GM12891 (cell line): ENCODE data around the gene ARHGEF40.

Experiments used
- DNase-seq: peaks from one replicate; pipeline ENCODE4 v3.0.0; 2011; ENCODE audit warnings: low spot score; ENCODE audit not compliant: insufficient read length
- FAIRE-seq: peaks from 2 replicates; lab custom pipeline; 2011; peaks lifted over from hg19 to GRCh38; lab: Jason Lieb, UNC
- PAX5 ChIP-seq: IDR thresholded peaks from 2 replicates; pipeline ENCODE4 v1.6.1; 2011; ENCODE audit warnings: low read length, moderate library complexity, mild to moderate bottlenecking; ENCODE audit not compliant: insufficient read depth, severe bottlenecking
- POLR2A ChIP-seq: IDR thresholded peaks from 2 replicates; pipeline ENCODE4 v1.6.1; 2011; ENCODE audit warnings: low read depth, low read length, control low read depth
- POLR2AphosphoS5 ChIP-seq: IDR thresholded peaks from 2 replicates; pipeline ENCODE4 v1.6.1; 2011; ENCODE audit warnings: low read depth, low read length, control low read depth
- POU2F2 ChIP-seq: IDR thresholded peaks from 2 replicates; pipeline ENCODE4 v1.6.1; 2011; ENCODE audit warnings: low read depth, mild to moderate bottlenecking, control low read depth, low read length, moderate library complexity
- SPI1 ChIP-seq: IDR thresholded peaks from 2 replicates; pipeline ENCODE4 v1.6.1; 2011; ENCODE audit warnings: low read depth, low read length, control low read depth
- TAF1 ChIP-seq: IDR thresholded peaks from 2 replicates; pipeline ENCODE4 v1.6.1; 2011; ENCODE audit warnings: low read depth, low read length, control low read depth

ARHGEF40 gene

DNA sequence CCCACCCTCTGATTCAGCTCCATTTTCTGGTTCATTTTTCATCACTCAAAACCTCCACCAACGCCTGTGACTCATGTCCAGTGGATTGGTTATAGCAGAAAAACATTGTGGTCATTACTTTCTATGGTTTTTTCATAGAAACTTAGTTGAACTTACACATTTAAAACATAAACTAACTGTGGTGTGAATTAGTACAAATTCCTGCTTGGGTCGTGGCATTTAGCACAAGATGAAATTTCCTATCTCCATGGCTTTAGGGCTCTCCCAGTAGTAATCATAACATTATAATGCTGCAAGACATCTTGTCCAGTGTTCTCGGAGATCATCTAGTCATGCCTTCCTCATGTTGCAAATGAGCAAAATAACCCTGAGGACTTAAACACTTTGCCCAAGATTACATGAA lies 20.8 kb upstream of the ARHGEF40 start:
- FAIRE-seq = no peak
- DNase-seq = no peak
- no peak for TF ChIP-seq POLR2AphosphoS5
- TF ChIP-seq SPI1 = no peak
- TF ChIP-seq PAX5 = no peak
- no peak for TF ChIP-seq POU2F2
- TF ChIP-seq POLR2A = no peak
- TF ChIP-seq TAF1 = no peak

DNA sequence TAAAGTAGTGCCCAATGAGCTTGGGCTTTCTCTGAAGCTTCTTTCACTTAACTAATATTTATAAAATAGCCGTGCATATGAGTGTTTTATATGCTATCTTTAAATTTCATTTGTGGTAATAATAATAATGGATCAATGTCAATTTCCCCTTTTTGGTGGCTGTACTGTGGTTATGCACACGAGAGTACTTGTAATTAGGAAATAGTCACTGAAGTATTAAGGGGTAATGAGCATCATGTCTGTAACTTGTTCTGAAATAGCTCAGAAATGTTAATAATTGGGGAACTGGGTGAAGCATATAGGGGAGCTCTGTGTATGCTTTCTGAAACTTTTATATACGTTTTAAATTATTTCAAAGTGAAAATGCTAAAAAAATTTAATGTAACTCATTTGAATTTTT lies 19.5 kb upstream of the ARHGEF40 start:
- DNase-seq = no peak
- no peak for FAIRE-seq
- TF ChIP-seq TAF1 = no peak
- no peak for TF ChIP-seq POLR2AphosphoS5
- TF ChIP-seq PAX5 = no peak
- no peak for TF ChIP-seq POLR2A
- TF ChIP-seq SPI1 = no peak
- no peak for TF ChIP-seq POU2F2

DNA sequence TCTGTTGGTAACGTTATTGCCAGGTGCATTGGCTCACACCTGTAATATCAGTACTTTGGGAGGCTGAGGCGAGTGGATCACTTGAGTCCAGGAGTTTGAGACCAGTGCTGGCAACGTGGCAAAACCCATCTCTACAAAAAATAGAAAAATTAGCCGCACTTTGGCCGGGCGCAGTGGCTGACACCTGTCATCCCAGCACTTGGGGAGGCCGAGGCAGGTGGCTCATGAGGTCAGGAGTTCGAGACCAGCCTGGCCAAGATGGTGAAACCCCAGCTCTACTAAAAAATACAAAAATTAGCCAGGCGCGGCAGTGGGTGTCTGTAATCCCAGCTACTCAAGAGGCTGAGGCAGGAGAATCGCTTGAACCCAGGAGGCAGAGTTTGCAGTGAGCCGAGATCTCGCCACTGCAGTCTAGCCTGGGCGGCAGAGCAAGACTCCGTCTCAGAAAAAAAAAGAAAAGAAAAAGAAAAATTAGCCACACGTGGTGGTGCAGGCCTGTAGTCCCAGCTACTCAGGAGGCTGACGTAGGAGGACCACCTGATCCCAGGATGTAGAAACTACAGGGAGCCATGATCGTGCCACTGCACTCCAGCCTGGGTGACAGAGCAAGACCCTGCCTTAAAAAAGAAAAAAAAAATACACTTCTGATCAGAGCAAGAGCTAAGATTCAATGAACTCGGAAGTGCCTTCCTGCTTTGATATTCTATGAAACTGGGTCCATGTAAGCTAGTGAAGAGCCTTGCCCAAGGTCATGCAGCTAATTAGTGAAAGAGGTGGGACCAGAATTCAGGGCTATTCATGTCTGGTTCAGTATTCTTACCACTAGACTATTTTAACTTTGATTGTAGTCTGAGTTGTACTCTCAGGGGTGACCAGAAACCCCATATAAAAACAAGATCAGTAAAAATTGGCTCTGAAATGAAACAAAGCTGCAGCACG lies 16.7 kb upstream of the ARHGEF40 start:
- FAIRE-seq (no peak), DNase-seq (no peak)
- TF ChIP-seq POLR2A (no peak), TAF1 (no peak), PAX5 (no peak), POLR2AphosphoS5 (no peak), POU2F2 (no peak)

DNA sequence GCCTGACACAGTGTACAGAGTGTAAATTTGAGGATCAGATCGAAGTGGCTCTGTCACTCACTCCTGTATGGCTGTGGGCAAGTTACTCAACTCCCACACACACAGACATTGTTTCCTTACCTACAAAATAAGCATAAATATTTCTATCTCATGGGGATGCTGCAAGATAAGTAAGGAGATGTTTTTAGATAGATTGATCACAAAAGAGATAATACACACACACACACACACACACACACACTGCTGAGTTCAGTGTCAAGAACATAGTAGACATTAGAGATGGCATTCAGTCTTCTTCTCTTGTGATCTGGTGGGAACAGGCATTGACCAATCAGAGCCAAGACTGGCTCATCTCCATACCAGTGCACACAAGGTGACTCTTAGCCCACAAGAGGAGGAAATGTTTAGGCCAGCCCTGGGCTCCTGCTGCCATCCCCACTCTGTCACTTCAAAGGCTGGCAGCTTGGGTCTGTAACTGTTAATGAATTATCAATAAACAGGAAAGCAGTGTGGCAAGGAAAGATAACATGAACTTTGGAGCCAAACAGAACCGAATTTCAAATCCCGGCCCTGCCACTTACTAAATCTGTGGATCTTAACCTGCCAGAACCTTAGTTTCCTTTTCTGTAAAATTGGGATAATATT lies 15.9 kb upstream of the ARHGEF40 start:
- FAIRE-seq (peak; percentile 26), DNase-seq (no peak)
- no peak for TF ChIP-seq POLR2AphosphoS5
- TF ChIP-seq TAF1 = no peak
- TF ChIP-seq POU2F2 = no peak
- TF ChIP-seq SPI1 = no peak
- TF ChIP-seq PAX5 = no peak
- no peak for TF ChIP-seq POLR2A

DNA sequence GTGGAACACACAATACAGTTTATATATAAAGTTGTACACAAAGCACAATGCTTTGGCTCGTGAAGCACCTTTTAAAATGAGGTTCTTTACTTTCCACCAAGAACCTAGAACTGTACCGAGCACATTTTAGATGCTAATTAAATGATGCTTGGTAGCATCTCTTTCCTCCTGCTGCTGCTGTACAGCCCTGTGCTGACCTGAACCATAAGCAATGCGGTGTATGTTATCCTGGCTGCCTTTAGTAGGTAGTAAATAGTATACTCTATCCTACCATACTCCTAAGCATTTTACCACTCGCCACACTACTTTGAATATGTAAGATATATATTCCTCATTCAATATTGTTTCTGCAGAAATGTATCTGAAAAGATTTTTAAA lies 15.3 kb upstream of the ARHGEF40 start:
- no peak for FAIRE-seq
- DNase-seq = no peak
- no peak for TF ChIP-seq PAX5
- no peak for TF ChIP-seq POLR2AphosphoS5
- no peak for TF ChIP-seq TAF1
- TF ChIP-seq POLR2A = no peak
- no peak for TF ChIP-seq SPI1
- TF ChIP-seq POU2F2 = no peak

DNA sequence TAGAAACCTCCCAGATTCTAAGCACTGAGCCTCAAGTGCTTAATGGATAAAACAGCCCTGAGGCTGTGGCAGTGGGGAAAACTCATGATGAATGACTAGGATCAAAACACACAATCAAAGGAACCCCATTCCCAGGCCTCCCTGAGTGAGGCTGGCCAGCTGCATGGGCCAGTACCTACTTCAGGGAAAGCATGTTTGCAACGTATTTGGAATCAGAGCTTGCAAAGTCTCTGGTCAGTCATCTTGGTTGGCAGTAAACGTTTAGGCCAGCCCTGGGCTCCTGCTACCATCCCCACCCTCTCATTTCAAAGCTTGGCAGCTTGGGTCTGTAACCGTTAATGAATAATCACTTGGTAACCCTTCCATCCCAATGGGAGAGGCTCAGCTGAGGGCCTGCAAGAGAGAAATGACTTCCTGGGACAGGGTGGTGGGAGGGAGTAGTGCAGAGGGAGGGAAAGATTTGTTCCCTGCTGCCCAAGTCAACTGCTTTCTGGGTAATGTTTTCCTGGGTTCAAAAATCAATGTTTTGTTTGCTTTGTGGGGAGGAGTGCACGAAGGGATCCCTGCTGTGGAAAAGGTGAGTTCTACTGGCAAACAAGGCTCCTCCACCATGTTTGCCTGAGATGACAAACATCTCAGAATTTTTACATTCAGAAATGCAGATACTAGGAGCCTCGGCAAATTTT lies 14.5 kb upstream of the ARHGEF40 start:
- FAIRE-seq (no peak), DNase-seq (no peak)
- TF ChIP-seq TAF1 = no peak
- TF ChIP-seq PAX5 = no peak
- TF ChIP-seq POU2F2 = no peak
- TF ChIP-seq POLR2A = no peak
- TF ChIP-seq SPI1 = no peak
- no peak for TF ChIP-seq POLR2AphosphoS5

DNA sequence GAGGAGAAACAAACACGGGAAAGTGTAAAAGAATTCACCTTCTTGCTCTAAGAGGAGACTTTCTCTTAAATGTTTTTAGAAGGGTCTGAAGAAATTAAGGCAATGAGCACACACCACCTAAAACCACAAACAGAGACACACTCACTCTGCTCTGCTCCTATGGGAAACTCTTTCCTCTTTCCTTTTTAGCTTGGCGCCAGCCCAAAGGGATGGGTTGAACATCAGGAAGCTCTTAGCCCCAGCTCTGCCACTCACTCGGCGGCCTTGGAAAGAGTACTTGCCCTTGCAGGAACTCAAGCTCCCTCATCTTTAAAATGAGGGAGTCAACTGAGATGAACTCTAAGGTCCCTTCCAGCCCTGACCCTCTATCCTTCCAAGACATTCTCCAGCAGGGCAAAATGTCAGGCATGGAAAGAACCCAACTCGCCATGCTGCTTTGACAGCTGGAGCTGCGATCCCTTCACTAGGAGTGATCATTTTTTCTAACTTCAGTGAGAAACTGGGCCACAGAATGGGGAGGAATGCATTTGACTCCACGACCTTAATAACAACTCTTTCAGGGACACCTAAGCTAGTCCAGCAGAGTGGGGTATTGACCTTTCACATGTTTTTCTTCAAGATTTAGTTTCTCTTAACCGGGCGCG lies 13.5 kb upstream of the ARHGEF40 start:
- no peak for FAIRE-seq
- no peak for DNase-seq
- no peak for TF ChIP-seq POLR2AphosphoS5
- TF ChIP-seq POLR2A = no peak
- no peak for TF ChIP-seq SPI1

DNA sequence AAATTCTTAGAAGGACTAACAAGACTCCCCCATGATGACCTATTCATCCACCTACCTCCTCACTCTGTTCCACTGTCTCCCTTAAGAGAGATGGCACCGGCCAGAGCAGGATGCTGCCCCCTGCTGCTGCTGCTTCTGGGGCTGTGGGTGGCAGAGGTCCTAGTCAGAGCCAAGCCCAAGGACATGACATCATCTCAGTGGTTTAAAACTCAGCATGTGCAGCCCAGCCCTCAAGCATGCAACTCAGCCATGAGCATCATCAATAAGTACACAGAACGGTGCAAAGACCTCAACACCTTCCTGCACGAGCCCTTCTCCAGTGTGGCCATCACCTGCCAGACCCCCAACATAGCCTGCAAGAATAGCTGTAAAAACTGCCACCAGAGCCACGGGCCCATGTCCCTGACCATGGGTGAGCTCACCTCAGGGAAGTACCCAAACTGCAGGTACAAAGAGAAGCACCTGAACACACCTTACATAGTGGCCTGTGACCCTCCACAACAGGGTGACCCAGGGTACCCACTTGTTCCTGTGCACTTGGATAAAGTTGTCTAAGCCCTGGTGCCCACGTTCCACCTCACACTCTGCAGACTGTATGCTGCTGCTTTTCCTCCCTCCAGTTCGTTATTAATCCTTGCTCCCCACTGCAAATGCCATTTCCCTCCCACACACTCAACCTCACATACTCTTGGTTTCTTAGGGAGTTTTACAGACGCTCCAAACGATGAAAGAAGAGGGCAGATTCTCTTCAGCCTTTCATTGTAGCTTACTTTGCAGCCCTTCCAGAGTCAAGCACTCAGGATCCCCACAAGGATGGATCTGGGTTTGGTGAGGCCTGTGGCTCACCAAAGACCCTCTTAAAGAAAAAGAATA lies 12.1 kb upstream of the ARHGEF40 start, which contains the start of gene RNASE8:
TSS of gene RNASE8 (plus strand) at position 20 of the 873 bp plus-strand sequence. CDS start at position 91, 71 bp downstream.
- DNase-seq (no peak), FAIRE-seq (no peak)
- TF ChIP-seq POLR2AphosphoS5 (no peak), SPI1 (no peak), TAF1 (no peak), POLR2A (no peak), POU2F2 (no peak), PAX5 (no peak)

DNA sequence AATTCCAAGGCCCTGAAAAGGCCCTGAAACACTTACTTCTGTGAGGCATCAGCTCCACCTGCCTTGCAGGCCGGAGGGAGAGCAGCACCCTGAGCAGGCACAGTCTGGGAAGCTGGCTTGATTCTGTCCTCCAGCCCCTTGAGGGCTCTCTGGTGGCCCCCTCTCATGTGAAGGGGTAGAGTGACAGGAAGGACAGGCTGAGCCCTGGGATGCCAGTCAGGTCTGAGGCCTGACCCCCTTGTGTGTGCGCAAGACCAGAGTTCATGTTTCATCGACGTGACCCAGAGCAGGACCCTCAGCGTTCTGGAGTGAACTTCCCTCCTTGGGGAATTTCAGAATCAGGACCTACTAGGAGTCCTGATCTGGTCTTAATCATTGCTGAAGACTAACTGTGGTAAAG lies 11.2 kb upstream of the ARHGEF40 start:
- DNase-seq (no peak), FAIRE-seq (no peak)
- TF ChIP-seq SPI1 (no peak), PAX5 (no peak), POU2F2 (no peak), POLR2A (no peak), POLR2AphosphoS5 (no peak), TAF1 (no peak)
